Vagina (tissue), 2 donors: ENCODE results near the gene MAB21L4. TPM values are rescaled to one million over a fixed set of nuclear protein-coding genes. Genes with fewer than 3 reads are reported as not detected.

ENCODE experiments used
- DNase-seq, 2 donors: peaks; one replicate each; pipeline ENCODE4 v3.0.0-alpha.2; 2017; ENCODE audit errors: extremely low spot score in 2 of 2
- H3K27ac ChIP-seq: fragments of 200-600 bp; sonication (generic); one replicate; pipeline ENCODE4 v1.5.1; 2019
- H3K27me3 ChIP-seq: fragments of 200-600 bp; sonication (generic); one replicate; pipeline ENCODE4 v1.5.1; 2019
- H3K36me3 ChIP-seq, 2 donors: fragments of 200-600 bp; sonication (generic); one replicate each; pipeline ENCODE4 v1.5.1; 2017 to 2019
- H3K4me1 ChIP-seq: fragments of 200-600 bp; sonication (generic); one replicate; pipeline ENCODE4 v1.5.1; 2019
- H3K4me3 ChIP-seq, 2 donors: fragments of 200-600 bp; sonication (generic); 1 replicate in 1 of 2; 2 replicates in 1 of 2; pipeline ENCODE4 v1.5.1; 2016 to 2019
- H3K9me3 ChIP-seq: fragments of 200-600 bp; sonication (generic); one replicate; pipeline ENCODE4 v1.5.1; 2019
- CTCF ChIP-seq, 3 experiments: fragments of 450-650 bp in 2 of 3; fragments of 200-600 bp in 1 of 3; sonication (generic) in 1 of 3; IDR thresholded peaks; one replicate each; pipeline ENCODE4 v1.5.1; 2017 to 2019; ENCODE audit warnings: antibody characterized with exemption in 3 of 3, mild to moderate bottlenecking in 2 of 3, moderate library complexity in 2 of 3
- POLR2A ChIP-seq, 2 donors: fragments of 450-650 bp; IDR thresholded peaks; one replicate each; pipeline ENCODE4 v1.6.1; 2017; ENCODE audit warnings: antibody characterized with exemption in 2 of 2, mild to moderate bottlenecking in 2 of 2, moderate library complexity in 2 of 2
- POLR2AphosphoS5 ChIP-seq, 2 donors: sonication (generic); formaldehyde crosslinking; IDR thresholded peaks; one replicate each; pipeline ENCODE4 v1.9.0; 2017; ENCODE audit warnings: antibody characterized with exemption in 2 of 2, mild to moderate bottlenecking in 2 of 2, low read depth in 1 of 2; ENCODE audit not compliant: insufficient read depth in 1 of 2
- intact Hi-C: fragments of 100-400 bp; cut with DNase I; formaldehyde crosslinking; loops from one replicate; pipeline ENCODE4 v1.15.1; 2023
- total RNA-seq: library from RNA; depleted of rRNA; stranded (reverse); fragments of >200 nt; gene quantifications from one replicate; pipeline ENCODE4 v1.2.3, GENCODE V29; 2016

MAB21L4 gene
- total RNA-seq, 1 donor from 2014 or later = 21.1 TPM

GRCh38 chr2:240931319-240931949, 35.5 kb upstream of the MAB21L4 start:
- no peaks in the 10 kb centered on the region for H3K4me1 ChIP-seq
- no peak for TF ChIP-seq CTCF (IDR thresholded peaks at IDR 0.05)
- no peak for TF ChIP-seq POLR2AphosphoS5 (IDR thresholded peaks at IDR 0.05; ENCODE audit: insufficient read depth in 1 of 2, low read depth in 1 of 2)
- no peak for TF ChIP-seq POLR2A (IDR thresholded peaks at IDR 0.05)
- peak; percentile 37 to 82 for DNase-seq
- intact Hi-C loops = no loop called here
- no peak overlapping the region for H3K4me3 ChIP-seq
- H3K27ac ChIP-seq = no peak overlapping the region
- no peaks in the 10 kb centered on the region for H3K36me3 ChIP-seq
- H3K9me3 ChIP-seq = no peaks in the 10 kb centered on the region
- no peaks in the 10 kb centered on the region for H3K27me3 ChIP-seq

GRCh38 chr2:240930631-240931318, 34.8 kb upstream of the MAB21L4 start:
- Histone ChIP-seq H3K27me3 (no peaks in the 10 kb centered on the region), H3K36me3 (no peaks in the 10 kb centered on the region)

GRCh38 chr2:240930096-240930630, 34.2 kb upstream of the MAB21L4 start:
- H3K27me3 ChIP-seq = no peaks in the 10 kb centered on the region
- no peak overlapping the region for H3K27ac ChIP-seq
- intact Hi-C loops = no loop called here
- H3K4me1 ChIP-seq = no peaks in the 10 kb centered on the region
- H3K9me3 ChIP-seq = no peaks in the 10 kb centered on the region
- DNase-seq = peak; percentile 47 to 79
- no peaks in the 10 kb centered on the region for H3K36me3 ChIP-seq
- TF ChIP-seq CTCF (IDR thresholded peaks at IDR 0.05) (no peak), POLR2A (IDR thresholded peaks at IDR 0.05) (no peak)
- no peak overlapping the region for H3K4me3 ChIP-seq

More at GRCh38 chr2:240930631-240931318, 34.8 kb upstream of the MAB21L4 start:
- no peak overlapping the region for H3K4me3 ChIP-seq
- no peak overlapping the region for H3K27ac ChIP-seq
- intact Hi-C loops = no loop called here
- no peaks in the 10 kb centered on the region for H3K4me1 ChIP-seq
- TF ChIP-seq POLR2AphosphoS5 (IDR thresholded peaks at IDR 0.05; ENCODE audit: insufficient read depth in 1 of 2, low read depth in 1 of 2) = no peak
- no peak for TF ChIP-seq POLR2A (IDR thresholded peaks at IDR 0.05)
- no peak for TF ChIP-seq CTCF (IDR thresholded peaks at IDR 0.05)
- DNase-seq = peak; percentile 58 to 95
- no peaks in the 10 kb centered on the region for H3K9me3 ChIP-seq

GRCh38 chr2:240929364-240930095, 33.6 kb upstream of the MAB21L4 start:
- no peak for TF ChIP-seq POLR2A (IDR thresholded peaks at IDR 0.05)
- no peak for TF ChIP-seq POLR2AphosphoS5 (IDR thresholded peaks at IDR 0.05; ENCODE audit: insufficient read depth in 1 of 2, low read depth in 1 of 2)
- no peak for TF ChIP-seq CTCF (IDR thresholded peaks at IDR 0.05)
- no peak overlapping the region for H3K4me3 ChIP-seq
- intact Hi-C loops = no loop called here
- H3K9me3 ChIP-seq = no peaks in the 10 kb centered on the region
- H3K27me3 ChIP-seq = no peaks in the 10 kb centered on the region
- H3K27ac ChIP-seq = no peak overlapping the region
- DNase-seq = peak; percentile 42 to 85
- no peaks in the 10 kb centered on the region for H3K36me3 ChIP-seq
- H3K4me1 ChIP-seq = no peaks in the 10 kb centered on the region
